Prostate gland (tissue), 2 donors: ENCODE measurements around the gene TAF12. TPM values are rescaled to one million over a fixed set of nuclear protein-coding genes. Genes with fewer than 3 reads are reported as not detected.

Experiments
- DNase-seq: peaks from one replicate; pipeline ENCODE4 v3.0.0-alpha.2; 2019; ENCODE audit warnings: low spot score
- H3K27ac ChIP-seq, 2 donors: fragments of 200-600 bp; sonication (generic); 2 replicates each; pipeline ENCODE4 v1.5.1; 2017 to 2019
- H3K27me3 ChIP-seq: fragments of 200-600 bp; sonication (generic); replicated peaks from 2 replicates; pipeline ENCODE4 v1.5.1; 2019; ENCODE audit not compliant: insufficient read depth
- H3K36me3 ChIP-seq, 2 donors: fragments of 200-600 bp; sonication (generic); 1 replicate in 1 of 2; 2 replicates in 1 of 2; pipeline versions ENCODE4 v1.5.1 to v1.8.1; 2017 to 2019
- H3K4me1 ChIP-seq: fragments of 200-600 bp; sonication (generic); replicated peaks from 2 replicates; pipeline ENCODE4 v1.5.1; 2019
- H3K4me3 ChIP-seq, 2 donors: fragments of 200-600 bp; sonication (generic); 2 replicates each; pipeline ENCODE4 v1.5.1; 2017 to 2019
- H3K9me3 ChIP-seq: fragments of 200-600 bp; sonication (generic); 2 replicates; pipeline ENCODE4 v1.5.1; 2017
- POLR2A ChIP-seq: fragments of 450-650 bp; IDR thresholded peaks from one replicate; pipeline ENCODE4 v1.6.1; 2016; ENCODE audit warnings: antibody characterized with exemption, mild to moderate bottlenecking
- POLR2AphosphoS5 ChIP-seq: sonication (generic); formaldehyde crosslinking; IDR thresholded peaks from one replicate; pipeline ENCODE4 v1.6.1; 2017; ENCODE audit warnings: antibody characterized with exemption
- whole genome bisulfite sequencing: methylation state at CpG from one replicate; pipeline ENCODE4 v1.1.5; 2018; 5-methylcytosine and 5-hydroxymethylcytosine counted together
- intact Hi-C: fragments of 100-400 bp; cut with DNase I; formaldehyde crosslinking; loops from one replicate; pipeline ENCODE4 v1.14.2; 2022
- small RNA-seq, 2 donors: library from RNA; depleted of rRNA; stranded (forward); fragments of <200 nt; gene quantifications; one replicate each; pipeline ENCODE3, GENCODE V24; 2016
- total RNA-seq, 2 donors: library from RNA; depleted of rRNA; stranded (reverse); fragments of >200 nt; gene quantifications; one replicate each; pipeline ENCODE4 v1.1.0, GENCODE V29; 2016
- TF ChIP-seq, protein P1 (sequence below), 4 experiments: fragments of 200-600 bp in 2 of 4; fragments of 450-650 bp in 2 of 4; sonication (generic) in 2 of 4; IDR thresholded peaks; 1 replicate in 3 of 4; 2 replicates in 1 of 4; pipeline ENCODE4 v1.5.1; 2016 to 2019; ENCODE audit warnings: antibody characterized with exemption in 4 of 4, mild to moderate bottlenecking in 2 of 4, moderate library complexity in 2 of 4

The TAF12 gene
- total RNA-seq, 2 donors from 2014 or later = 11.7 to 16.1 TPM

DNA sequence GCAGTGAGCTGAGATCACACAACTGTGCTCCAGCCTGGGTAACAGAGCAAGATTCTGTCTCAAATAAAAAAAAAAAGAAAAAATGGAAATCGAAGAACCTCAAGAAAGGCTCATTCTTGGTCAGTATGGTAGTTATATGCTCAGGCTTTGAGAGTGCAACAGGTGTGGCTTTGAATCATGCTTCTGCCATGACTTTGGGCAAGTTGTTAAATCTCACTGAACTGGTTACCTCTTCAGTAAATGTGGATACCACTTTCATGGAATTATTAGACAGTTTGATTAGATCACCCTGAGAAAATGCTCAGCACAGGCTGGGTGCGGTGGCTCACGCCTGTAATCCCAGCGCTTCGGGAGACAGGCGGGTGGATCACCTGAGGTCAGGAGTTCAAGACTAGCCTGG is 77.1 kb downstream of the TAF12 start:
- Histone ChIP-seq H3K4me1 (no peaks in the 10 kb centered on the region), H3K9me3 (no peaks in the 10 kb centered on the region), H3K27me3 (no peaks in the 10 kb centered on the region), H3K36me3 (peaks cover 8 to 14% of the 10 kb centered on the region in 2 donors), H3K27ac (no peak overlapping the region), H3K4me3 (no peak overlapping the region)
- TF ChIP-seq POLR2A = no peak
- TF ChIP-seq POLR2AphosphoS5 = no peak
- TF ChIP-seq, protein P1, sequence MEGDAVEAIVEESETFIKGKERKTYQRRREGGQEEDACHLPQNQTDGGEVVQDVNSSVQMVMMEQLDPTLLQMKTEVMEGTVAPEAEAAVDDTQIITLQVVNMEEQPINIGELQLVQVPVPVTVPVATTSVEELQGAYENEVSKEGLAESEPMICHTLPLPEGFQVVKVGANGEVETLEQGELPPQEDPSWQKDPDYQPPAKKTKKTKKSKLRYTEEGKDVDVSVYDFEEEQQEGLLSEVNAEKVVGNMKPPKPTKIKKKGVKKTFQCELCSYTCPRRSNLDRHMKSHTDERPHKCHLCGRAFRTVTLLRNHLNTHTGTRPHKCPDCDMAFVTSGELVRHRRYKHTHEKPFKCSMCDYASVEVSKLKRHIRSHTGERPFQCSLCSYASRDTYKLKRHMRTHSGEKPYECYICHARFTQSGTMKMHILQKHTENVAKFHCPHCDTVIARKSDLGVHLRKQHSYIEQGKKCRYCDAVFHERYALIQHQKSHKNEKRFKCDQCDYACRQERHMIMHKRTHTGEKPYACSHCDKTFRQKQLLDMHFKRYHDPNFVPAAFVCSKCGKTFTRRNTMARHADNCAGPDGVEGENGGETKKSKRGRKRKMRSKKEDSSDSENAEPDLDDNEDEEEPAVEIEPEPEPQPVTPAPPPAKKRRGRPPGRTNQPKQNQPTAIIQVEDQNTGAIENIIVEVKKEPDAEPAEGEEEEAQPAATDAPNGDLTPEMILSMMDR (IDR thresholded peaks at IDR 0.05) = no peak
- 97% methylated on average over 6 of the region's 6 CpGs for WGBS
- DNase-seq = no peak
- intact Hi-C loops = no loop called here

DNA sequence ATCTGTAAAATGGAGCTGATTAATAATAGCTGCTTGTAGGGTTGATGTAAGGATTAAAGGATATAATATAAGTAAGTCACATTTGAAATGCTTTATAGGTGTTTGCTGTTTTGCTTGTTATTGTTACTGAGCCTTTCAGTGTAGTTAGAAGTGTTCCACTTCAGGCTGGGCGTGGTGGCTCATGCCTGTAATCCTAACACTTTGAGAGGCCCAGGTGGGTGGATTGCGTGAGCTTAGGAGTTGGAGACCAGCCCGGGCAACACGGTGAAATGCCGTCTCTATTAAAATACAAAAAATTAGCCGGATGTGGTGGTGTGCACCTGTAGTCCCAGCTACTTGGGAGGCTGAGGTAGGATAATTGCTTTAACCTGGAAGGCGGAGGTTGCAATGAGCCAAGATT is 77.8 kb downstream of the TAF12 start:
- peaks cover 8 to 15% of the 10 kb centered on the region in 2 donors for H3K36me3 ChIP-seq
- intact Hi-C loops = no loop called here

DNA sequence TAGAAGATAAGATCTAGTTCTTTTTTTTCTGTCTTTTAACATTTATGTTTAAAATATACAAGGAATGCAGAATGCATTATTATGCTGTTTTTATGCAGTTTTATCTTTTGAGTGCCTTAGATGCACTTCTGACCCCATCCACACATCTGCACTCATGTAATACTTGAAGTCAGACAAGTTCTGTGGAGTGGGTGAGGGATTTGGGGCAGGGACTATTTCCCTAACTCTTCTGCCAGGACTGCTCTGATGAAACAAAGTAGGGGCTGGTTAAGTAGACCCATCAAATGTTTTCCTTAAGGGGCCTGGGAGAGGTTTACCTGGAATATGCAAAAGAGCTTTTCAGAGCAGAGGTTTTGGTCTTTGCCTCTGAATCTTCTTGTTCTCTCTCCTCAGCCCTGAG is 78.6 kb downstream of the TAF12 start:
- H3K4me3 ChIP-seq = no peak overlapping the region
- no peaks in the 10 kb centered on the region for H3K9me3 ChIP-seq
- H3K4me1 ChIP-seq = no peaks in the 10 kb centered on the region
- H3K27me3 ChIP-seq = no peaks in the 10 kb centered on the region
- TF ChIP-seq, protein P1 (IDR thresholded peaks at IDR 0.05) = no peak
- no peak for TF ChIP-seq POLR2AphosphoS5
- no peak for TF ChIP-seq POLR2A
- H3K36me3 ChIP-seq = peaks cover 8 to 15% of the 10 kb centered on the region in 2 donors
- DNase-seq = no peak
- H3K27ac ChIP-seq = no peak overlapping the region
- intact Hi-C loops = no loop called here

More for the DNA sequence above, 77.8 kb downstream of the TAF12 start:
- TF ChIP-seq POLR2A = no peak
- TF ChIP-seq POLR2AphosphoS5 = no peak
- TF ChIP-seq, protein P1 (IDR thresholded peaks at IDR 0.05) = no peak
- H3K9me3 ChIP-seq = no peaks in the 10 kb centered on the region
- no peak overlapping the region for H3K27ac ChIP-seq
- no peak overlapping the region for H3K4me3 ChIP-seq
- DNase-seq = no peak
- no peaks in the 10 kb centered on the region for H3K4me1 ChIP-seq
- 96% methylated on average over 7 of the region's 7 CpGs for WGBS
- no peaks in the 10 kb centered on the region for H3K27me3 ChIP-seq

DNA sequence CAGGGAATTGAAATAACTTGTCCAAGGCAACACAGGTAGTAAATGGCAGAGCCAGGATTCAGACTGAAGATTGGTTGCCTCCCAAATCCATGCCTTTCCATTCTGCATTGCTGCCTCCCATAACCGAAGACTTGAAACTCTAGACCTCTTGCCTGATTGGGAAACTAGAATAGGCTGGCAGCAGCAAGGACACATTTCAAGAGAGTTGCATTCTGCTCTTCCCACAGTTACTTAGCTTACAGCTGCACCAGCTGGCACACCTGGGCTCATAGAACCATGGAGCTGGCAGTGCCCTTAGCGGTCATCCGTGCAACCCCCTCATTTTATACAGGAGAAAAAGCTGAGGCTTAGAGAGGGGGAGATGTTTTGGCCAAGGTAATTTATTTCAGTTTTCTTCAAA is 82.0 kb downstream of the TAF12 start:
- intact Hi-C loops = no loop called here
- WGBS = 85% methylated on average over 3 of the region's 3 CpGs
- no peaks in the 10 kb centered on the region for H3K9me3 ChIP-seq
- no peak for DNase-seq
- no peak overlapping the region for H3K4me3 ChIP-seq
- H3K4me1 ChIP-seq = no peaks in the 10 kb centered on the region
- no peaks in the 10 kb centered on the region for H3K27me3 ChIP-seq
- no peak overlapping the region for H3K27ac ChIP-seq
- TF ChIP-seq POLR2A = no peak
- no peak for TF ChIP-seq POLR2AphosphoS5
- TF ChIP-seq, protein P1 (IDR thresholded peaks at IDR 0.05) = no peak
- H3K36me3 ChIP-seq = peaks cover 8 to 15% of the 10 kb centered on the region in 2 donors

Small RNA genes lying within 50 kb of the gene (small RNA-seq; reads per million reads assigned to genes)
- 0 reads per million in 2 donors for gene RF00422
- gene RNU11 = 0 reads per million in 2 donors
- 0 reads per million in 2 donors for gene SNORA16A
- 0 reads per million in 2 donors for gene SNORA44
- 0 reads per million in 2 donors for gene SNORA61
- gene SNORD99 = 29,701 to 32,081 reads per million in 2 donors

Other genes starting within 250 kb of the TAF12 start
- 10 to 100 TPM; 13.8 to 18.1 TPM for gene RCC1, start 137.0 kb downstream of the TAF12 start, total RNA-seq
- 10 to 100 TPM; 11.5 to 20.8 TPM for gene TRNAU1AP, start 90.0 kb downstream of the TAF12 start, total RNA-seq
- gene RAB42, start 50.8 kb downstream of the TAF12 start, total RNA-seq = 1 to 10 TPM in 1 of 2 donors, under 1 TPM in 1; 0.34 to 1.9 TPM
- gene RNU11, start 5.5 kb upstream of the TAF12 start, total RNA-seq = not detected
- 10 to 100 TPM in 1 of 2 donors, 1 to 10 TPM in 1; 7.9 to 13.2 TPM for gene GMEB1, start 25.7 kb upstream of the TAF12 start, total RNA-seq
- 10 to 100 TPM; 51.5 to 86.5 TPM for gene YTHDF2, start 93.9 kb upstream of the TAF12 start, total RNA-seq
- under 1 TPM; 0.09 to 0.34 TPM for gene OPRD1, start 169.1 kb upstream of the TAF12 start, total RNA-seq